GM12892 (cell line): ENCODE data around the gene SMARCAL1.

Source experiments
- DNase-seq: peaks from one replicate; pipeline ENCODE4 v3.0.0; 2011; ENCODE audit not compliant: insufficient read length
- FAIRE-seq: peaks from 2 replicates; lab custom pipeline; 2011; peaks lifted over from hg19 to GRCh38; lab: Jason Lieb, UNC
- POLR2A ChIP-seq: IDR thresholded peaks from 2 replicates; pipeline ENCODE4 v1.6.1; 2011; ENCODE audit warnings: low read depth, low read length, control low read depth
- POLR2AphosphoS5 ChIP-seq: IDR thresholded peaks from 2 replicates; pipeline ENCODE4 v1.6.1; 2011; ENCODE audit warnings: low read depth, low read length, control low read depth
- TAF1 ChIP-seq: IDR thresholded peaks from 2 replicates; pipeline ENCODE4 v1.6.1; 2011; ENCODE audit warnings: low read depth, mild to moderate bottlenecking, control low read depth, low read length, borderline replicate concordance

SMARCAL1 gene

GRCh38 chr2:216399621-216400020 lies 12.7 kb upstream of the SMARCAL1 start:
- FAIRE-seq: no peak

GRCh38 chr2:216402751-216403150 lies 9.5 kb upstream of the SMARCAL1 start:
- FAIRE-seq: no peak
- no peak for DNase-seq
- no peak for TF ChIP-seq TAF1
- TF ChIP-seq POLR2A: no peak
- TF ChIP-seq POLR2AphosphoS5: no peak

More at GRCh38 chr2:216399621-216400020, 12.7 kb upstream of the SMARCAL1 start:
- no peak for DNase-seq
- TF ChIP-seq POLR2A (no peak), POLR2AphosphoS5 (no peak), TAF1 (no peak)

DNA sequence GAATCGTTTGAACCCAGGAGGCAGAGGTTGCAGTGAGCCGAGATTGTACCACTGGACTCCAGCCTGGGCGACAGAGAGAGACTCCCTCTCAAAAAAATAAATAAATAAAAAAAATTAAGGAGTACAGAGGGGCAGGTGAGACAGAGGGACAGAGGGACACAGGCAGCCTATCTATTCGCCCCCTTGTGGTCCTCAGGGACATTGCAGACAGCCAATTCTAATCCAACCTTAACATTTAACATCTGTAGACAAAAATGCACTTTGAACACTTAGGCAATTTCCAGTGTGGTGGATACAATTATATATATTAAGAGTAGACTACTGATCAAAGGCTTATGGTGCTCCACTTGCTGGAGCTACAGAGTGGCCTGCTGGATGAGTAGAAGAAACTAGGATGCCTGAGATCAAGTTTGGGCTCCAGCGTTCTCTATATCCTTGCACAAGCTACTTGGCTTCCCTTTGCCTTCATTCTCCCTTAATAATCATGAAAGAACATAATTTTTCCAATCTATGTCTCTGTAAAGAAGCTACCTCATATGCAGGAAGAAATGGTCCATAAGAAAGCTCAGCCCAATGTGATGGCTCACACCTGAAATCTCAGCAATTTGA lies 8.2 kb upstream of the SMARCAL1 start:
- TF ChIP-seq POLR2AphosphoS5 (no peak), POLR2A (no peak), TAF1 (no peak)
- peak; percentile 40 for FAIRE-seq
- peak; percentile 23 for DNase-seq

DNA sequence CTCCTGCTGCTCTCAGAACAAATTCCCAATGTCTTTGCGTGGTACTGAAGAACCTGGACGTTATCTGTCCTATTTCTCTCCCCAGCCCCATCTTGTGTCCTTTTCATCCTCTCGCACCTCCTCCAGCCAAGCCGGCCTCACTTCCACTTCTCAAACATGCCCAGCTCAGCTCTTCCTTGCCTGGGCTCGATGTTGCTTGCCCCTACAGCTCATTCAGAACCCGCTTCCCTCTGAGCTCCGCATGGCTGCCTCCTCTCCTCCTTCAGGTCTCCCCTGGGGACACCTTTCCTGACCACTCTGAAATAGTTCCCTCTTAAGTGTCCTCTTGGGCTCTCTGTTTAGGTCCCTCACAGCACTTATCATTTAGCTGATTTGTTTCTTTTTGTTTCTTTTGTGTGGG lies 6.7 kb upstream of the SMARCAL1 start:
- DNase-seq: no peak
- no peak for TF ChIP-seq POLR2AphosphoS5
- TF ChIP-seq TAF1: no peak
- TF ChIP-seq POLR2A: no peak
- no peak for FAIRE-seq

DNA sequence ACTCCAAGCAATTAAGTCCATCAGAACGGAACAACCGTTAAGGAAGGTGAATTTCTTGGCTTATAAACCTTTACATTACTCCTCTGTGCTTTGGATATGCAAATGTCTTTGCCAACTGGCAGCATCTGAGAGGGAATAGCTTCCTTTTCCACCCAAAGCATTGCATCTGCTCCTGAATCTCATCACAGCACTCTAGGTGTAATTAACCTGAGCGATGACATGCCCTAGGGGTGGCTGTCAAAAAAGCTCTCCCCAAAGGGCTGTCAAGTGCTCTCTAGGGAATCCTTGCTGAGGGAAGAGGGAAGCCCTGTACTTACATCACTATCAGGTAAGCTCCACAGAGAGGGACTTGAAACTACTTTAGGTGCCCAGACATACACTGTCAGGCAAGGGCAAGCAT lies 5.5 kb upstream of the SMARCAL1 start:
- TF ChIP-seq TAF1 (no peak), POLR2AphosphoS5 (no peak), POLR2A (no peak)
- DNase-seq (no peak), FAIRE-seq (no peak)

- DNase-seq: no peak
- FAIRE-seq: no peak
- no peak for TF ChIP-seq POLR2A
Measured at GRCh38 chr2:216408426-216409290, 3.6 kb upstream of the SMARCAL1 start.

GRCh38 chr2:216410550-216410949 lies 1.7 kb upstream of the SMARCAL1 start:
- FAIRE-seq: no peak
- TF ChIP-seq POLR2AphosphoS5: no peak
- TF ChIP-seq POLR2A: no peak
- no peak for TF ChIP-seq TAF1
- DNase-seq: no peak

- FAIRE-seq (no peak), DNase-seq (no peak)
- TF ChIP-seq POLR2A (no peak), POLR2AphosphoS5 (no peak), TAF1 (no peak)
Measured at GRCh38 chr2:216413882-216414281, 1.6 kb downstream of the SMARCAL1 start.

DNA sequence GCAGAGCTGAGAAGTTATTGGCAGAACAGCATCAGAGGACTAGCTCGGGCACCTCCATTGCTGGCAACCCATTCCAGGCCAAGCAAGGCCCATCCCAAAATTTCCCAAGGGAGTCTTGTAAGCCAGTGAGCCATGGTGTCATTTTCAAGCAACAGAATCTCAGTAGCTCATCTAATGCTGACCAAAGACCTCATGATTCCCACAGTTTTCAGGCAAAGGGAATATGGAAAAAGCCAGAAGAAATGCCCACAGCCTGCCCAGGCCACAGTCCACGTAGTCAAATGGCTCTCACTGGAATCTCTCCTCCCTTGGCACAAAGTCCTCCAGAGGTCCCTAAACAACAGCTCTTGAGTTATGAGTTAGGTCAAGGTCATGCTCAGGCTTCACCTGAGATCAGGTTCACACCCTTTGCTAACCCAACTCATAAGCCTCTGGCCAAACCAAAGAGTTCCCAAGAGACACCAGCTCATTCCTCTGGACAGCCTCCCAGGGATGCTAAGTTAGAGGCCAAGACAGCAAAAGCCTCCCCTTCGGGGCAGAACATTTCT lies 2.6 kb downstream of the SMARCAL1 start:
- no peak for TF ChIP-seq POLR2A
- DNase-seq: no peak
- no peak for FAIRE-seq

- TF ChIP-seq POLR2AphosphoS5 (no peak), TAF1 (no peak), POLR2A (no peak)
- DNase-seq (no peak), FAIRE-seq (no peak)
Measured at GRCh38 chr2:216415541-216415940, 3.3 kb downstream of the SMARCAL1 start.

DNA sequence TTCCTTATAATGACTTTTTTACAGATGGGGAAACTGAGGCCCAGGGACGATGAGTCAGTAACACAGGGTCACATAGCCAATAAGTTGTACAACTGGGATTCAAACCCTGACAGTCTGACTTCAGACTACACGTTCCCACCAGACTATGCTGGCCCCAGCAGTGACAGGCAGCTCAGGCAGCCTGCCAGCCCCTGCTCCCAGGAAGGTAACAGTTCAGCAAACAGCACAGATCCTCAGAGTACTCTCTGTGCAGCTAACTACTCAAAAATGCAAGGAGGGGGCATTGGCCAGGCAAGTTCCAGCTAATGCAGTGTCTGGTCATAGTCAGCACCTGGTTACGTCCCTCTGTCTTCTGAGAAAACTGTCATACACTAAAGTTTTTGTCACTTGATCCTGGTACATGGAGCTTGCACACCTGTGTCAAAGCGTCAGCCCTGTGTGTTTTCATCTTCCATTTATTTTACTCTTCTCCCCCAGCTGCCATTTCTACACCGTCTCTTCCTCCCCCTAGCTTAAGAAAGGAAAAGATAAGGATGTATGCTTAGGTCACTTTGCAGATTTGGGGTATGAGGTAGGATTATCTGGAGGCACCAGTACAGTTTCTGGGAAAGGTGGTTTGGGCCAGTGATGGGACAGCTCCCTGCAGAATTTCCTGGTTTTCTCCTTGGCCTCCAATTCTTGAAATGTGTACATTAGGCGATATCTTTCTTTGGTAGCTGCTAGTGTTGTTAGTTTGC lies 4.5 kb downstream of the SMARCAL1 start:
- DNase-seq (no peak), FAIRE-seq (peak; percentile 5)
- TF ChIP-seq TAF1 (no peak), POLR2AphosphoS5 (no peak), POLR2A (no peak)

DNA sequence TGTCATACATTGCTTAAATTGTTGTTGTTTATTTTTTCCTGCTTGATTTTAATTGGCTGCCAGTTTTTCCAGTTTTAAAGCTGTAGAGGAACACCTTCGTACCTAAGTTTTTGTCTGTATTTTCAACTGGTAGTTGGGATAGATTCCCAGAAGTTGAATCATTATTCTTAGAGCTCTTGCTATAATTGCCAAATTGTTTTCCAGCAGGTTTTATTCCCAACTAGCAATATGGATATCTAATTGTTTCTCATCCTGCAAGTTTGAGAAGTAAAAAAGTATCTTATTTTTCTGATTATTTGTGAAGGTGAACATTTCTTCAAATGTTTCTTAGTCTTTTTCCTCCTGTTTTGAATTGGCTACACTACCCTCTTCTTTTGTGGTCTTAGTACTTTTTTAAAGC lies 6.7 kb downstream of the SMARCAL1 start:
- FAIRE-seq: no peak
- no peak for DNase-seq
- TF ChIP-seq TAF1 (no peak), POLR2A (no peak), POLR2AphosphoS5 (no peak)
